Right lung (tissue), 5 donors: ENCODE data around the gene ZBTB20. TPM values are rescaled to one million over a fixed set of nuclear protein-coding genes. Genes with fewer than 3 reads are reported as not detected.
A peak's percentile ranks its signal among the peaks of the same experiment; 100 is the strongest.

Source experiments
- DNase-seq, 2 donors: peaks; one replicate each; pipeline ENCODE4 v3.0.0-alpha.2; 2013
- polyA plus RNA-seq, 5 donors: library from polyadenylated mRNA; unstranded; fragments of 120-200 nt; gene quantifications; one replicate each; pipeline versions ENCODE4 v1.2.1 to v1.2.3, GENCODE V29; 2013; ENCODE audit warnings: inconsistent platforms in 1 of 5, low replicate concordance in 1 of 5; ENCODE audit not compliant: insufficient read length in 5 of 5, insufficient read depth in 1 of 5

Gene ZBTB20
- polyA plus RNA-seq, 5 donors, result 0.86 to 5.4 (median 4.4) TPM

DNA sequence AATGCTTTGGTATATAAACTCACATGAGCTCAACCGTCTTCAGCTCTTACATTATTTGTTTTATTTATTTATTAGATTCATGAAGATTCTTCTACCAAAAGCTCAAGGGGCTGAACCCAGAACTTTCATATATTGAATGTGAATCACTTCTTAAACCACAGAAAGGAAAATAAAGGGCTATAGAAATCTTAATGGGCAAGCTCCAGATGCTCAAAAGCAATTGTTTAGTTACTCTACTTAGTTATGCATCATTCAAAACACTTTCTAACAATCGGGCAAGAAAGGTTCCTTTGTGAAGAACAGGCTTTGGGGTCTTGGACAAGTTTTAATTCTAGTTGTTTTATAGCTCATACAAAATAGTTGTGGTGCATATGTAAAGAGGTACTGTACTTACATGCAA, 473.1 kb downstream of the ZBTB20 start:
- DNase-seq, result no peak

GRCh38 chr3:114673481-114673880, 473.6 kb downstream of the ZBTB20 start:
- DNase-seq, result no peak

DNA sequence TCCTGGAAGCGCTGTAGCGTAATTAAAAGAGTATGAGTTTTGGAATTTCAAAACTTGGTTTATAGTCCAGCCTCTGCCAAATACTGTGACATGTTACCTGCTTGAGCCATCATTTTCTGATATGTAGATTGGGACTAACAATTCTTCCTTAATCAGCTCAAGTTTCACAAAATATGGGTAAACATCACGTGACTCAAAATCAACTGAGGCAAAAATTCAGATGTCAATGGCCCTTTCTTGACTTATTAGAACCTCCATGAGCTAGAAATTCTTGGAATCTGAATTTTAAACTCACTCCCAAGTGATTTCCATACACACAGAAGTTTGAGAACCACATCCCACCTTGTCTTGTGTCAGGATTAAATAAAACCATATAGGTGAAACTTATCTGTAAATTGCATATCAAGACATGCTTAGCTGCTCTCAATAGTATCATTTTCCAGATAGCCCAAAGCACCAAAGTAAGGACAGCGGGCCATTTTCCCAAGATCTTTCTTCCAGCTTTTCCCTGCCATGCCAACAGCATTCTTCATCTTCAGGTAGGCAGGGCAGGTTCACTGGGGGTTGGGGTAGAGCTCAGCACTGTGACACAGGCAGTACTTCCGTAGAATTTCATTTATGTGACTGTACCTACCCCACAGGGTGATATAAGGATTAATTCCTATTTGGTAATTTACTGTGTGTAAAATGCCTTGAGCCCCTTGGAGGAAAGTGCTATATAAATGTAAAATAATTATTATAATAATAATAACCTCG, 474.2 kb downstream of the ZBTB20 start:
- no peak for DNase-seq

GRCh38 chr3:114671741-114672510, 475.2 kb downstream of the ZBTB20 start:
- DNase-seq, result no peak

DNA sequence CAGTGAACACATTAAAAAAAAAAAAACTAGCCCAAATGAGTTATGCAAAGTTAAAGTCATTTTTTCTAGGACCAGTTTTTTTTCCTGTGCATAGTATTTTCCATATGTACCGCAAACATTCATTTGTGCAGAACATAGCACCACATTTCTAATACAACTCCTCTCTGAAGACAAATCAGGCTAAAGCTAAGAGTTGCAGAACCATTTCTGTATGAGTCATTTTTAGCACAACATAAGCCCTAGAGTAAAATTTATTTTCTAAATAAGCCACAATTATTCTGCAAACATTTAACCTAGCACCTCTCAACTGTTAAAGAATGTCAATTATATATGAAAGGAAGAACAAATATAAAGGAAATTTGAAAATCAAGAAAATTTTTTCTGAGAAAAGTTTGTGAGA, 477.5 kb downstream of the ZBTB20 start:
- no peak for DNase-seq

DNA sequence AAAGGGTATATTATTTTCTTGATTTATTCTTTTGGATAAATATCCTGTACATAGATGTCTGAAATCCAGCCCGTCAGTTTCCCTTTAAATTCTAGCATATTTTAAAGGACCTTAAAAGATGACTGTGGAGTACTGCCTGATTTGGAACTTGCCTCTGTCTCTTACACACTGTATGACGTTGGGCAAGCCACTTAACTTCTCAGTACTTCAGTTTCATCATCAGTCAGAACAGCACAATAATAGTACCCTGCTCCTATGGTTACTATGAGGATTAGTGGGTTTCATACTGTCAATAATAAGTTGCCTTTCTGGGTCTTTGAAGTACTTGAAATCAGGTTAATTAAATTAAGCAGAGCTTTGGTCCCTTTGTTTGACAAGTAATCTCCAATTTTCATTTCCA, 479.0 kb downstream of the ZBTB20 start:
- DNase-seq, result no peak

DNA sequence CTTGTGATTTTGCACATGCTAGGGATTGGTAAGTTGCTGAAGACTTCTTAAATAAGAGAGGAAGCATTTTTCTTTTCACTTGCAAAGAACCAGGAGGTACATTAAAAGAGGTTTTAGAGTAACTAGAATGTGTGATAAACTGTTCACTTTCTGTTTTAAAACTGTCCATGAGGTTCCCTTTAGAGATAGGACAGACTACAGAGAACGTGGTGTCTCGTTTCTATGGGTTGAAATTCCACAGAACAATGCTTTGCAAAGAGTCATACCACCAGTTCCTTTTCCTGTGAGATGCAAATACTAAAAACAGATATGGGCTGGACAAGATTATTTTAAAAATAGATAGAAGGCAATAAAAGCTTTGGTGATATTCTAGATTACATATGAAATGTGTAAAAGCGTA, 480.5 kb downstream of the ZBTB20 start:
- no peak for DNase-seq

GRCh38 chr3:114664006-114664405, 483.1 kb downstream of the ZBTB20 start:
- no peak for DNase-seq

GRCh38 chr3:114660808-114661207, 486.3 kb downstream of the ZBTB20 start:
- no peak for DNase-seq

- peak; percentile 60 to 61 for DNase-seq
These were observed 487.0 kb downstream of the ZBTB20 start for GRCh38 chr3:114660124-114660523.

- no peak for DNase-seq
These were observed 487.7 kb downstream of the ZBTB20 start for GRCh38 chr3:114659109-114660061.

DNA sequence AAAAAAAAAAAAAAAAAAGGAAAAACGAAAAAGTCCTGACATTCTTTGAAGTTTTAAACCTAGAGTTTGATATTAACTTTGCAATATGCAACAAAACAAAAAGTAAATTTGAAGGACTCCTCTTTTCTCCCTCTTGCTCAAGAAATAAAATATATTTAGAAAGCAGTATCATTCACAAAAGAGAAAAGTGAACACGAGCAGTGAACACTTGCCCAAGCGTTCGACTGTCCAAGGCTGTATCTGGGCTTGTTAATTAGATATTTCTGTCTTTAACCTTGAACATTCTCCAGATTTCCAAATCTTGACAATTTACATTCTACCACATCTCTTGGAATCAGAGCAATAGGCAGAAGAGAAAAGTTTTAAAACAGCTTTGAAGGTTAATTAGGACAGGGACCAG, 495.5 kb downstream of the ZBTB20 start:
- DNase-seq, result no peak

- no peak for DNase-seq
These were observed 496.3 kb downstream of the ZBTB20 start for GRCh38 chr3:114650808-114651207.

DNA sequence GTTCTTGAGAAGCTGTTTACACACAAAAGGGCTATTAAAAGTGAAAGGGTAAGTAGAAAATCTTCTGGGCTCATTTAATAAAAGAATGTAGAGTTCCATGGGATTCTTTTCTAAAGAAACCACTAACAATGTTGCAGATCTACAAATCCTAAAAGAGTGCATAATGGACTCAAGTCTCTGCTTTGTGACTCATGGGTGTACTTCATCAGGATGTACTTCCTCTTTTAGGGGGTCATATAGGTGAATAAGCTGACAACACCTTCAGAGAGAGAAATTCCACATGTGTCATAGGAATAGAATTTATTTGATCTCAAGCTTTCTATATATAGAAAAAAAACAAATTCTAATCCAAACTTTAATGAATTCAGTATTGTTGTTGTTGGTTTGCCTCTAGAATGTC, 497.8 kb downstream of the ZBTB20 start:
- DNase-seq, result no peak

- no peak for DNase-seq
These were observed 500.6 kb downstream of the ZBTB20 start for GRCh38 chr3:114646526-114646925.

DNA sequence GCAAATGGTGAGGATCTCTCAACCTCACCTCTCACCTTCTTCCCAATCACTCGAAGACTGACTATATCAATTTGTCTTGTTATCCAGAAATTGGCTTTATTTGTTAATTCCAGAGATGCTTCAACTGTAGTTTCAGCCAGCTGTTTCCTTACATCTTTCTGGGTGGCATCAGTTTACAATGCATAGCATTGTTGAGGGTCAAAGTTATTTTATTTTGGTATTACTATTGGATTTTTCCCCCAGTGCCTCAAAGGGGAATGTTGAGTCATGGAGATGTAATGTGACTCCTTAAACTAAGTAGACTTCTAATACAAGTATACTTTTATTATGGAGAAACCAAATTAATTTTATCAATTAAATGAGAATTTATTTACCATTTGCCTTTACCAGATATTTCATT, 501.7 kb downstream of the ZBTB20 start:
- no peak for DNase-seq

DNA sequence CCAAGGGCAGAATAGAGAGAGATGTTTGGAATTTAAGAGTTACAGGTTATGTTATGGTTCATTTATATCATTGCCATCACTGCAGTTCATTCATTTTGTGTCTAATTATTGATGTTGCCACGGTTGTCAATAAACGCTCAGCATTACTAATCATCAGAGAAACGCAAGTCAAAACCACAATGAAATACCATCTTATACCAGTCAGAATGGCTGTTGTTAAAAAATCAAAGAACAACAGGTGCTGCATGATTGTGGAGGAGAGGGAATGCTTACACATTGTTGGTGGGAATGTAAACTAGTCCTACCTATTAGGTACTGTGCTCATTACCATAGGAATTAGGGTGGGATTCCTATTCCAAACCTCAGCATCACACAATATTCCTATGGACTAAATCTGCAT, 502.7 kb downstream of the ZBTB20 start:
- no peak for DNase-seq

GRCh38 chr3:114642951-114643741, 503.9 kb downstream of the ZBTB20 start:
- no peak for DNase-seq

GRCh38 chr3:114640126-114640525, 507.0 kb downstream of the ZBTB20 start:
- no peak for DNase-seq

- DNase-seq, result no peak
These were observed 507.9 kb downstream of the ZBTB20 start for GRCh38 chr3:114639171-114639570.

GRCh38 chr3:114635878-114636277, 511.2 kb downstream of the ZBTB20 start:
- DNase-seq, result no peak
